MV-4-11 (cell line): ENCODE data around the gene LRRC30.

Experiments used
- DNase-seq: peaks from one replicate; lab custom pipeline; 2025; lab: John Stamatoyannopoulos, UW

The LRRC30 gene

DNA sequence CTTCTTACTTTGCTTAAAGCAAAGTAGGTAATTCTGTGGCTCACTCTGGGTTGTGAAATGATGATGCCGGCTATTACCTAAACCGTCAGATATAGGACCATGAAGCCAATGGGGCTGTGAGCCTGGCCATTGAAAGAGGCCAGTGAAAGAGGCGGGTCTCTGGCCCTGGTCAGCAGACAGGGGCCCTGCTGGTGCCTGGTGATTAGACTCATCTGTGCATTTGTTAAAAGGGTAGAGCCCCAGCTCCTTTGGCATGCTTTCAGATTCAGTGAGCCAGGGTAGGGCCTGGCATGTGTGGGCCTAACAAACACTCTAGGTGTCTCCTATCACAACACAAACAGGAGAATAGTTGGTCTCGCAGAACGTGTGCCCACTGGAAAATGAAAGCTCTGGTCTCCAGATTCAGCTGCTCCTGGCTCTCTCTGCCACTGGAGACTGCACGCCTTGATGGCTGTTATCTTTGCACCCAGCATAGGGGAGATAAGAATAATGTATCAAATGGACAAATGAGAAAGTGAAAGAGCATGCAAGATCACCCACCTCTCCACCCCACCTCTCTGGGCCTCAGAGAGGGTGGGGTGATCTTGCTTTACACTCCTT is 6.9 kb downstream of the LRRC30 start:
- DNase-seq: no peak

- no peak for DNase-seq
These were observed 12.0 kb downstream of the LRRC30 start for GRCh38 chr18:7242926-7243325.

DNA sequence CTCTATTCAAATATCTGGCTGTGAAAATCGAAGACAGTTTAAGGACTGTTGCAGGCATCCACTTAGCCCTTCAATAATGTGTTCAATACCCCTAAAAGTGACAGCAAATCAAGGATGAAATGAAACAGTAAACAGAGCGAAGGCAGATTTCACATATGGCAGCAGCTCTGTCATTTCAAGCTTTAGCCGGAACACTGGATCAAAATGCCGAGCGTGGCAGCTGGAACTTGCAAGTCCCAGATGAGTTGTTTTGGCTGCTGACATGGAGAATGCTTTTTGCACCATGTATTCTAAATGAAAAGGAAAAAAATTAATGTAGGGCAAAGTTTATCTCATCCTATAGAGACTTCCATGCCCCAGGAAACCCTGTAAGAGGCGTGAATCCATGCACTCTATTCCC is 18.0 kb downstream of the LRRC30 start:
- no peak for DNase-seq

GRCh38 chr18:7254163-7254562 is 23.3 kb downstream of the LRRC30 start:
- no peak for DNase-seq

DNA sequence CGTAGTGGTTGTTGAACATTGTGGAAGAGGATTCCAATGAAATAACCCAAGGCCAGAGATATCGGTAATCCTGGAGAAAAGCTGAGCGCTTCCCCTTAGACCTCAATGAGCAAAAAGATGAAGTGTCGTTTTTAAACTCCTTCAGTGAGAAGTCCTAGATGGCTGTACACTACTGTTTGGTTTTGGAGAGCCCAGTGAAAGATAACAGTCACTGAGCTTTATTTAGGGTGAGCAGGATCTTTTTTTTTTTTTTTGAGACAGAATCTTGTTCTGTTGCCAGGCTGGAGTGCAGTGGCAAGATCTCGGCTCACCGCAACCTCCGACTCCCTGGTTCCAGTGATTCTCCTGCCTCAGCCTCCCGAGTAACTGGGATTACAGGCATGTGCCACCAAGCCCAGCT is 24.2 kb downstream of the LRRC30 start:
- no peak for DNase-seq

DNA sequence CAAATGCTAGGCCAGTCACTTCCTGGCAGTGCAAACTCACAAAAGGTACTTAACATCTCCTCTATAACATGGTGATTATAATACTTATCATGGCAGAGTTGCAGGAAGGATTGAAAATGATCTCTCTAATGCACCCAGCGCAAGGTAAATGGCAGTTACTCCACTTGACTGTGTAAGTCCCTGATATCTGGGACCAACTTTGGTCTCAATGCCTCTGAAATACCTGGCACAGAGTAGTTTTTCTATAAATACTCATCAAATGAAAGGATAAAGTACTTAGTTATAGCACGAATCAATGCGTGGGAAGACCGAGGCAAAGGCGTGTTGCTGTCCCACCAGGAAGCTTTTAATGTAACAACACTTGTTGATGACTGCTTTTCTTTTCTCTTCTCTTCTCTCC is 24.8 kb downstream of the LRRC30 start:
- no peak for DNase-seq

- no peak for DNase-seq
These were observed 25.9 kb downstream of the LRRC30 start for GRCh38 chr18:7256618-7257425.

- DNase-seq: no peak
These were observed 26.5 kb downstream of the LRRC30 start for GRCh38 chr18:7257426-7257740.

- DNase-seq: no peak
These were observed 28.6 kb downstream of the LRRC30 start for GRCh38 chr18:7259475-7259874.

DNA sequence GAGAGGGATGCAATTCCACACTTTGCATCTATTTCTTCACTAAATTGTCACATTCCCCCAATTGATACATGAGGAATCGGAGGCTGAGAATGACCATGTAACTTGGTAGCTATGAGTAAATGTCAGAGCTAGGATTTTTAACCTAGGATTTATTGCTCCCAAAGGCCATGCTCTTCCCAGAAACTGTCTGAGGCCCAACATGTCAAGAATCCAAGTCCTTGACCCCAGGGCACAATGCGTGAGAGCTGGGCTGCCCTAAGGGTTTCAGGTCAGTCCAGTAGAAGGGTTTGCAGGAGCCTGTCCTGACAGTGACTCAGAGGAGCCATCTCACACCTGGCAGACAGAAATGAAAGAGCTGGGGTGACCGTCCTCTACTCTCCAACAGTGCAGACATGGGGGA is 30.3 kb downstream of the LRRC30 start:
- no peak for DNase-seq

GRCh38 chr18:7267973-7268372 is 37.1 kb downstream of the LRRC30 start:
- DNase-seq: no peak

GRCh38 chr18:7269942-7270341 is 39.1 kb downstream of the LRRC30 start:
- no peak for DNase-seq

DNA sequence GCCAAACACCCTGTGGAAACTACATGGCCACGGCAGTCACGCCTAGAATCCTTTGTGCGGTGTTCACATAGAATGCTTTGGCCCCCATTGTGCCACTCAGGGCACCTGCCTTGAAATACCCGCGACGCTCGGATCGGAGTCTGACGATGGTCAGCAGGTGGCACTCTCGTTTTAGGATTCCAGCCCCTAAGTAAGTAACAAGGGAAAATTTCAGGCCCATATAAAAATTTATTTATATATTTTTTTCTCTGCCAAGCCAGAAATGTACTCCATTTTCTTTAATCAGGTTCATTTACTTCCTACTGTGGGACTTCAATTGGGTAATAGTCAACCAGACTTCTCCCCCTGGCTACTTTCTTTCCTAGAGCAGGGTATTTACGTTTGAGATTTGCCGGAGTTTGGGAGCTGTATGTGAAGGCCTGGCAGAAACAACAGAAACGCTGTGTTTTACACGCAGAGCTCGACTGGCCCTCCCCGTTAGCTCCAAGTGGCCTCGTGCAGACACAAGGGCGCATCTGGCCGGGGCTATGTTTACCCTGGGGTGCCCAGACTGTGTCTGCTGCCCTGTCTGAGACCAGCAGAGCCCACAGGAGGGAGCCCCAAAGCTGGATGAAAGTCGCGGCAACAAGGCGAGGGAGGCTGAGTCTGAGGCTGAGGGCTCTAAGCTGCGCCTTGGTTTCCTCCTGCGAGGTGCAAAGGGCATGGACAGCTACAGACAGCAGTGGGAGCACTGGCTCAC is 41.6 kb downstream of the LRRC30 start:
- DNase-seq: no peak

- DNase-seq: peak; percentile 56
These were observed 42.5 kb downstream of the LRRC30 start for GRCh38 chr18:7273301-7273921.

DNA sequence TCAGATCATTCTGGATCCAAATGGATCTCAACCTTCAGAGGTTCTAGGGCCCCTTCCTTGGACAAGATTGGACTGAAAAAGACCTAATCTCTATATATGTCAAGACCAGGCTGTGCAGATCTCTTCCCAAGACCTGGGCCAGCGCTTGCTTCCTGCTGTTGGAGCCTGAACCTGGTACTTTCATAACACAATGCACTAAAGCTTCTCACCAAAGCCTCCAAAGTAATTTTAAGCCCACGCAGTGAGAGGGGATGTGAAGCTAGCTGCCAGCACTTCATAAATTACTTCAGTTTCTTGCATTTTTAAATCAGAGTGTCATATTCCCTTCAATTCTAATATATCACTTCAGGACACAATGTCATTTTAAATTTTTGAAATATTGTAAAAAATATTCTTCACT is 50.7 kb downstream of the LRRC30 start:
- DNase-seq: no peak
